ENCODE results near the gene FBP1.

Gene FBP1

DNA sequence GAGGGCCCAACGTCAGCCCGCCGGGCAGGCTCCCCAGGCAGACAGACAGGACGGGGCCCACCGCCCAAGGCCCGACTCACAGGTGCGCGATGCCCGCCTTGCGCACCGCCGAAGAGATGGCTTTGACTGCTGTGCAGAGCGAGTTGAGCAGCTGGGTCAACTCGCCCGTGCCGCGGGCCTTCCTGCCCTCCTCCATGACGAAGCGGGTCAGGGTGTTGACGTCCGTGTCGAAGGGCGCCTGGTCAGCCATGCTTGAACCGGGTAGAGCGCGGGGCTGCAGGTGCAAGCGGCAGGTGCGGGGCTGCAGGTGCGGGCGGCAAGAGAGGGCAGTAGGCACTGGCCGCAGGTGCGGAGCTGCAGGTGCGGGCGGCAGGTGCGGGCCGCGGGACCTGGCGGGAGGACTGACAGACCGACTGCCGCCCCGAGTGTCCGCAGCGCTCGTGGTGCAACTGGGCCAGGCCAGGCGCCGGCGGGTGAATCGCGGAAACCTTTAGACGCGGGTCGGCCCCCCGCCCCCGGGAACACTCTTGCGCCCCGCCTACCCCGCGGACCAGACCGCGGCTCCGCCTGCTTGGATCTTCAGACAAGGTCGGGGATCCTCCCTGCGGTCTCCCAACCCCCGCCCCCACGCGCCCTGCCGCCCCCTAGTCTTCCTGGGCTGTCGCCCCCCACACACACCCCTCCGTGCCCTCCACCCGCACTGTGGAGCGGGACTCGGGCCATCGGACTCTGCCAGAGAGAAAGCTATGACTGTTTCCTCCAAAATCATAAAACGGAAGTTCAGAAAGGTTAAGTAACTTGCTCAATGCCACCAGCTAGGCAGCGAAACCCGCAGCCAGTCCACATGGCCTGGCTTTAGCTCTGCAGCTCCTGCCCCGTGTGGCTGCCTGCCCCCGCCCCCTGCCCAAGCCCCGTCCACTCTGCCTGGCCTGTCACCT is at the start of gene FBP1:
TSS of gene FBP1 (minus strand) at position 458 of the 938 bp plus-strand sequence. CDS start at position 250, 208 bp downstream.
- peak in 1 of 2 donors; percentile 36 for DNase-seq (ENCODE audit: low read depth in 2 of 2)

- no peak for DNase-seq (ENCODE audit: low read depth in 2 of 2)
These were observed 48.1 kb upstream of the FBP1 start for GRCh38 chr9:94687451-94687850.

- DNase-seq (ENCODE audit: low read depth in 2 of 2) = no peak
These were observed 46.0 kb upstream of the FBP1 start for GRCh38 chr9:94685359-94685758.

GRCh38 chr9:94681508-94681907 is 42.2 kb upstream of the FBP1 start:
- peak; percentile 17 to 36 for DNase-seq (ENCODE audit: low read depth in 2 of 2)

- DNase-seq (ENCODE audit: low read depth in 2 of 2) = no peak
These were observed 41.3 kb upstream of the FBP1 start for GRCh38 chr9:94680621-94681020.

DNA sequence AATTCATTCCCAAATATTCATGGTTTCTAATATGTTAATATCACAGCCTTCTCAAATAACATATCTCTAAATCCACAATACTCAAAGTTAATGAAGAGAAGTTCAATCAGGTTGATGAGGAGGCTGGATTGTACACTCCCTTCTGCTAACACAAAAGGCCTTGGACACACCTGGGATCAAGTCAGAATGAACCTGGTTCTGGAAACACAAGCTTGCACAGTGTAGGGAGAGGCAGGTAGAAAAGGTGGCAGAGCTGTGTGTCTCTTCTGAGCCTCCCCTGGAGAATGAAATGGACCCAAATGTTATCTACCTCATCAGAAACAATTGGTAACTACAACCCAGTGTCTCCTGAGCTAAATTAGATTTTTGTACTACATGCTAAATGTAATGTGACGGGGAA is 40.7 kb upstream of the FBP1 start:
- DNase-seq (ENCODE audit: low read depth in 2 of 2) = no peak

GRCh38 chr9:94679587-94679986 is 40.3 kb upstream of the FBP1 start:
- DNase-seq (ENCODE audit: low read depth in 2 of 2) = no peak

DNA sequence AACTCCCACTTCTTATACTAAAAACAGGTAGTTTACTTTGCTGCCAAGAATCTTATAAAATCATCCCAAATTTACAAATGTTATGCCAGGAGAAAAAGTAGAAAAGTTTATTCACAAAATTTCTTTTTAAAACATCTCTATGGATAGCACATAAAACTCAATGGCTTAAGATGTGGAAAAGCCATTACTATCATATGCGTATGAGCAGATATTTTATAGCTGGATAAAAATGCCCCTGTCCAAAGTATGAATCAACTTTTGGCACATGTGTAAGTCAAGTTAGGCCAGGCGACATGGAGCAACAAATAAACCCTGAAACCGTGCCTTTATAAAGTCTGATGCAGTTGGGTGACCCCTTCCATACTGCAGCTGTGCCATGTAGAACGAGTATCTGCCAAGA is 38.6 kb upstream of the FBP1 start:
- DNase-seq (ENCODE audit: low read depth in 2 of 2) = no peak

DNA sequence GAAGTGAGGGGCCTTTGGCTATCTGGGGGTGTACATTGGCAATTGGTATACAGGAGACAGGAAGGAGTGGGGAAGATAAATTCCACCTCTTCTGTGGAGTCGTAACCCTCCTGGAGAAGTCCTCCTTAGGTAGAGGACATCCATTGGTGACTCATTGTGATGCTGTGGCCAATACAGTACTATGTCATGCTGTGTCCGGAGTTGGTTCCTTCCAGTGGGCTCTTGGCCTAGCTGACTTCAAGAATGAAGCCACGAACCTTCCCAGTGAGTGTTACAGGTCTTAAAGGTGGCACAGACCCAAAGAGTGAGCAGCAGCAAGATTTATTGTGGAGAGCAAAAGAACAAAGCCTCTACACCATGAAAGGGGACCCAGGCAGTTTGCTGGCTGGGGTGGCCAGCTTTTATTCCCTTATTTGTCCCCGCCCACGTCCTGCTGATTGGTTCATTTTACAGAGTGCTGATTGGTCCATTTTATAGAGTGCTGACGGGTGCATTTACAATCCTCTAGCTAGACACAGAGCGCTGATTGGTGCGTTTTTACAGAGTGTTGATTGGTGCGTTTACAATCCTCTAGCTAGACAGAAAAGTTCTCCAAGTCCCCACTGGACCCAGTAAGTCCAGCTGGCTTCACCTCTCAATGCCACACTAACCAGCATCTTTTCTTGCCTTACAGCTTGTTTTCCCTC is 37.3 kb upstream of the FBP1 start:
- no peak for DNase-seq (ENCODE audit: low read depth in 2 of 2)

- no peak for DNase-seq (ENCODE audit: low read depth in 2 of 2)
These were observed 35.9 kb upstream of the FBP1 start for GRCh38 chr9:94675008-94675881.

DNA sequence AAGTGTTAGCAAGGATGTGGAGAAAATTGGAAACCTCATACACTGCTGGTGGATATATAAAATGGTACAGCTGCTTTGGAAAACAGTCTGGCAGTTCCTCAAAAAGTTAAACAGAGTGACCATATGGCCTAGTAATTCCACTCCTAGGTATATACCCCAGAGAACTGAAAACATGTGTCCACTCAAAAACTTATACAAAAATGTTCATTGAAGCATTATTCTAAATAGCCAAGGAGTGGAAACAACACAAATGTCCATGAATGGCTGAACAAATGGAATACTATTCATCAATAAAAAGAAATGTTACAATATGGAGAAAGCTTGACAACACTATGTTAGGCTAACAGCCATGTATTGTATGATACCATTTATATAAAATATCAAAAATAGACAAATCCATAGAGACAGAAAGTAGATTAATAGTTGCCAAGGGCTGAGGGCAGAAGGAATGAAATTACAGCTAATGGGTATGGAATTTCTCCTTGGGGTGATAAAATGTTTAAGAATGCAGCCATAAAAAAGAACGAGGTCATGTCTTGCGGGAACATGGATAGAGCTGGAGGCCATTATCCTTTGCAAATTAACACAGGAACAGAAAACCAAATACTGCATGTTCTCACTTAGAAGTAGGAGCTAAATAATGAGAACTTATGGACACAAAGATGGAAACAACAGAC is 33.6 kb upstream of the FBP1 start:
- DNase-seq (ENCODE audit: low read depth in 2 of 2) = no peak

DNA sequence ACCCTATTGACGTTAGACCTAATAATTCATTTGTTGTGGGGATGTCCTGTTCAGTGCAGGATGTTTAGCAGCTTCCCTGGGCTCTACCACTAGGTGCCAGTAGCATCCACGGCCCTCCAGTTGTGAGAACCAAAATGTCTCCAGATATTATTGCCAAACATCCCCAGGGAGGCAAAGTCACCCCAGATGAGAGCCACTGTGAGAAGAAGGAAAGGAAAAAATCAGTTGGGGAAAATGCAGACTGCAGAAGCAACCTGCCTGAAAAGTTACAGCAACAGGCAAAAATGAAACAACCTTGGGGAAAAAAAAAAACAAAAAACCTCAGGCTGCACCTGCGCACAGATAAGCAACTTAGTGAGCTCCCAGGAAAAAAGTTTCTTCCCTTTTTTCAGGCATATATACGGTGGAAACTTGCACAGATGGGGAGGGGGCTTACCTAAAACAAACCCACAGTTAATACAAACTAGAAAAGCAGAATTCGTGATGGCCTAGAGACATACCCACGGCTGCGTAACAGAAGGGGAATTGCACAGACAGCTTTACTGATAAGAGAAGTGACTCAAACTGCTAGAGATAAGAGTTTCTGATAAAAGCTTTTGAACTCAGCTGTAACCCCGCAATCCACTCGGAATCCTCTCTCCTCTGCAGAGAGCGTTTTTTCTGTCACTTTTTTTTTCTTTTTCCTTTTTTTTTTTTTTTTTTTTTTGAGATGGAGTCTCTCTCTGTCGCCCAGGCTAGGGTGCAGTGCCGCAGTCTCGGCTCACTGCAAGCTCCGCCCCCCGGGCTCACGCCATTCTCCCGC is 29.8 kb upstream of the FBP1 start:
- peak in 1 of 2 donors; percentile 23 for DNase-seq (ENCODE audit: low read depth in 2 of 2)

- DNase-seq (ENCODE audit: low read depth in 2 of 2) = no peak
These were observed 29.2 kb upstream of the FBP1 start for GRCh38 chr9:94668418-94668927.

GRCh38 chr9:94666364-94667099 is 27.2 kb upstream of the FBP1 start:
- no peak for DNase-seq (ENCODE audit: low read depth in 2 of 2)

- no peak for DNase-seq (ENCODE audit: low read depth in 2 of 2)
These were observed 26.3 kb upstream of the FBP1 start for GRCh38 chr9:94665613-94666012.

GRCh38 chr9:94664801-94665200 is 25.5 kb upstream of the FBP1 start:
- no peak for DNase-seq (ENCODE audit: low read depth in 2 of 2)

DNA sequence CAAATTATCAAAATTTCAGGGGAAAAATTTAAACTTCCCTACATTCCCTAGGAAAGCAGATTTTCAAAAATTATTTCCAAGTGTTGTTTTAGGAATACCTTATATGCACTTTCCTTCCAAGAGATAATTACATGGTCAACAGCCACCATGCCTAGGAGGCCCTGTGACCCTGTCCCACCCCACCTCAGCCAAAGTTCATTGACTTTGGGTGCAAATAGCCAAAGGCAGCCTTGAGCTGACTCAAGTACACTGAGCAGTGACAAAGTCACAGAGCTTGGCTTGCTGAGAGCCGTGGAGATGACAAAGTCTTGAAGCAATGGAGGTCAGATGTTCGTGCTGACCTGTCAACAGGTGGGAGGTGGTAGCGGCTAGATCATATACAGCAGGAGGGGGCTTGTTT is 24.3 kb upstream of the FBP1 start:
- DNase-seq (ENCODE audit: low read depth in 2 of 2) = no peak

DNA sequence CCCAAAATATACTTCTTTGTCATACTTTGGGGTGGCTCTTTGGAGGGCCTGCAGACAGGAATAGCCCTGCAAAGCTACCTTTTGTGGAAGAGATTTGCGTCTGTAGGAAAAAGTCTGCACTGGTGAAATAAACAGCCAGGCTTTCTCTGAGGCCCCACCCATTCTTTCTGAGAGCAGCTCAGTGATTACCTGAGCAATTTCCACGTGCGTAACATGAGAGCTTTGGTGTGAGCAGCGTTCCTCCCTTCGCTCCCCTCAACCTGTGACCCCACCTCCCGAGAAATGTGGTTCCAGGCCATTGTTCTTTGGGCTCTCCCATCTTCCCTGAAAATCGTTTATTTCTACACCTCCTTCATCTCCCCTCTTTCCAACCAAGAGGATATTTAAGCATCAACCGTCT is 23.8 kb upstream of the FBP1 start:
- no peak for DNase-seq (ENCODE audit: low read depth in 2 of 2)

DNA sequence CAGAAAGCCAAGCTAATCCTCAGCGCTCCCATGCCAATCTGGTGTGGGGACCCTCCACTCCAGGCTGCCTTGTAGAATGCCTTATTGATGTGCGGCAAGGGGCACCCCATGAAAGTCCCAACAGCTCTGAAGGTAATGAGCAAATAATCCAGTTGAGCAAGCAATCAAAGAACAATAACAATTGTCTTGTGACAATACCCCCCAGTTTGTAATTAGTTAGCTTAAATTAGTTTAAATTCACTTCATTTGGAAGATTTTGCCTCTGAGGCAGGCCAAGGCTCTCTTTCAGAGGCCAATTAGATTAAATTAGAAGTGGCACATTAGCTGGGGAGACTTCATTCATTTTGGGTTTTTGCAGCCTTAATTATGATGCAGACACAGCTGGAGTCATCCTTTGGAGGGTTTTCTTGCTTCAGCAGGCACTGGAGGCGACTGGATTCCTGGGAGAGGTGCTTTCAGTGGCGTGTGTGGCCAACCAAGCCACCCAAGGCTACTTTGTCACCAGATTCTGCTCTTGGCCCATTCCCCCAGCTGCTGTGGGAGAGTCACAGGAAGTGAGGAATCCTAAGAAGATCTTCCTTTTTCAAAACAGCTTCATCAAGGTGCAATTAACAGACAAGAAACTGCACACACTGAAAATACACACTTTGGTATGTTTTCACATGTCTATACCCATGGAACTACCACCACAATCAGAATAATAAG is 17.9 kb upstream of the FBP1 start:
- no peak for DNase-seq (ENCODE audit: low read depth in 2 of 2)

Measured in stimulated activated CD8-positive, alpha-beta memory T cell treated with anti-CD3 and anti-CD28 coated beads, Interleukin-2, amount 100 ng/mL, for 48 hours (primary cell).